A549 (cell line): ENCODE data around the gene ROBO1. TPM values are rescaled to one million over a fixed set of nuclear protein-coding genes. Genes with fewer than 3 reads are reported as not detected.

Experiments
- ATAC-seq, 2 experiments: fragments of 200-7000 bp in 1 of 2; fragments of >200 bp in 1 of 2; cut with Nextera tagmentation in 1 of 2; cut with Tn5 transposase in 1 of 2; 3 replicates each; pipeline versions ENCODE4 v1.8.0 to v1.9.1; 2018 to 2020; ENCODE audit warnings: mild to moderate bottlenecking in 1 of 2, moderate library complexity in 1 of 2
- CTCF ChIA-PET: fragments of 300-600 bp; sonication (Branson Sonifier 250); formaldehyde crosslinking; extraction: SDS; loops from one replicate; lab custom pipeline; 2021; ENCODE audit warnings: antibody characterized with exemption, inconsistent platforms; lab: Yijun Ruan, JAX
- POLR2A ChIA-PET: fragments of 350-600 bp; formaldehyde crosslinking; extraction: SDS; loops from one replicate; lab custom pipeline; 2021; ENCODE audit warnings: antibody characterized with exemption, inconsistent platforms; lab: Yijun Ruan, JAX
- DNase-seq, 2 experiments: peaks; one replicate each; pipeline versions ENCODE4 v3.0.0 to v3.0.0-alpha.2; 2011 to 2016; ENCODE audit warnings: low read depth in 1 of 2, low spot score in 1 of 2
- FAIRE-seq: peaks from 2 replicates; lab custom pipeline; 2011; peaks lifted over from hg19 to GRCh38; lab: Jason Lieb, UNC
- H3K27ac ChIP-seq, 2 experiments: fragments of >200 bp; sonication (Bioruptor Twin); formaldehyde crosslinking; 3 replicates each; pipeline ENCODE4 v1.5.1; 2016 to 2017
- H3K4me1 ChIP-seq: fragments of >200 bp; sonication (Bioruptor Twin); formaldehyde crosslinking; 3 replicates; pipeline ENCODE4 v1.6.1; 2016
- H3K4me2 ChIP-seq: fragments of >200 bp; sonication (Bioruptor Twin); formaldehyde crosslinking; 3 replicates; pipeline ENCODE4 v1.6.1; 2016
- H3K4me3 ChIP-seq: fragments of >200 bp; sonication (Bioruptor Twin); formaldehyde crosslinking; 3 replicates; pipeline ENCODE4 v1.5.1; 2016
- H3K9me3 ChIP-seq: fragments of >200 bp; sonication (Bioruptor Twin); formaldehyde crosslinking; 3 replicates; pipeline ENCODE4 v1.6.1; 2016
- ATOH8 ChIP-seq: fragments of 250-450 bp; sonication (Bioruptor Pico); IDR thresholded peaks from 2 replicates; pipeline ENCODE4 v1.5.0; 2020; ENCODE audit warnings: low read depth, mild to moderate bottlenecking, moderate library complexity
- BHLHE40 ChIP-seq: IDR thresholded peaks from 2 replicates; pipeline ENCODE4 v1.6.1; 2012; ENCODE audit warnings: low read depth, low read length, inconsistent platforms
- CBX2 ChIP-seq: fragments of 200-600 bp; sonication (generic); IDR thresholded peaks from 2 replicates; pipeline ENCODE4 v1.6.1; 2016; ENCODE audit warnings: low read depth, mild to moderate bottlenecking, borderline replicate concordance
- CBX8 ChIP-seq: fragments of 200-600 bp; sonication (generic); IDR thresholded peaks from 2 replicates; pipeline ENCODE4 v1.6.1; 2016
- CEBPB ChIP-seq, 2 experiments: fragments of >200 bp in 1 of 2; sonication (Bioruptor Twin) in 1 of 2; formaldehyde crosslinking in 1 of 2; IDR thresholded peaks; 2 replicates each; pipeline ENCODE4 v1.6.1; 2012 to 2016
- CHD4 ChIP-seq: fragments of 200-600 bp; sonication (generic); IDR thresholded peaks from 2 replicates; pipeline ENCODE4 v1.6.1; 2016; ENCODE audit warnings: antibody characterized with exemption, mild to moderate bottlenecking, borderline replicate concordance
- ESRRA ChIP-seq: fragments of 150-350 bp; IDR thresholded peaks from 2 replicates; pipeline ENCODE4 v1.6.1; 2014; ENCODE audit warnings: mild to moderate bottlenecking, low read length, borderline replicate concordance
- FOSL2 ChIP-seq, 2 experiments: fragments of 450-650 bp in 1 of 2; fragments of >200 bp in 1 of 2; sonication (Bioruptor Twin) in 1 of 2; formaldehyde crosslinking; IDR thresholded peaks; 2 replicates each; pipeline versions ENCODE4 v1.5.0 to v1.6.1; 2016 to 2020; ENCODE audit warnings: mild to moderate bottlenecking in 1 of 2, moderate library complexity in 1 of 2
- HDAC2 ChIP-seq: fragments of 200-600 bp; sonication (generic); IDR thresholded peaks from 2 replicates; pipeline ENCODE4 v1.6.1; 2016
- HOXA7 ChIP-seq: fragments of 250-450 bp; sonication (Bioruptor Pico); IDR thresholded peaks from 2 replicates; pipeline ENCODE4 v1.5.0; 2020; ENCODE audit warnings: mild to moderate bottlenecking, moderate library complexity
- HOXB5 ChIP-seq: fragments of 250-450 bp; sonication (Bioruptor Pico); IDR thresholded peaks from 2 replicates; pipeline ENCODE4 v1.5.0; 2020; ENCODE audit warnings: mild to moderate bottlenecking, moderate library complexity
- JUN ChIP-seq, 2 experiments: fragments of >200 bp; sonication (Bioruptor Twin); formaldehyde crosslinking; IDR thresholded peaks; 2 replicates in 1 of 2; 3 replicates in 1 of 2; pipeline ENCODE4 v1.6.1; 2016 to 2017
- JUNB ChIP-seq: fragments of >200 bp; sonication (Bioruptor Twin); formaldehyde crosslinking; IDR thresholded peaks from 2 replicates; pipeline ENCODE4 v1.6.1; 2016
- KDM1A ChIP-seq: fragments of 200-600 bp; sonication (generic); IDR thresholded peaks from 2 replicates; pipeline ENCODE4 v1.6.1; 2016; ENCODE audit warnings: low read depth, mild to moderate bottlenecking
- MAFK ChIP-seq: fragments of 450-650 bp; IDR thresholded peaks from 2 replicates; pipeline ENCODE4 v1.6.1; 2014; ENCODE audit not compliant: partially characterized antibody
- MAX ChIP-seq: IDR thresholded peaks from 2 replicates; pipeline ENCODE4 v1.6.1; 2012
- MAZ ChIP-seq: fragments of 150-350 bp; IDR thresholded peaks from 2 replicates; pipeline ENCODE4 v1.6.1; 2014; ENCODE audit warnings: antibody characterized with exemption, low read depth, low read length, borderline replicate concordance
- MYC ChIP-seq: IDR thresholded peaks from 2 replicates; pipeline ENCODE4 v1.6.1; 2012; ENCODE audit warnings: mild to moderate bottlenecking, inconsistent platforms, low read length, improper control_type of control experiment, borderline replicate concordance
- NPAS2 ChIP-seq: fragments of 250-450 bp; sonication (Bioruptor Pico); IDR thresholded peaks from 2 replicates; pipeline ENCODE4 v1.8.0; 2022; ENCODE audit warnings: mild to moderate bottlenecking, moderate library complexity, borderline replicate concordance
- RFX5 ChIP-seq: fragments of 450-650 bp; IDR thresholded peaks from 2 replicates; pipeline ENCODE4 v1.7.1; 2014; ENCODE audit warnings: antibody characterized with exemption, mild to moderate bottlenecking, moderate library complexity
- RNF2 ChIP-seq: fragments of 200-600 bp; sonication (generic); IDR thresholded peaks from 2 replicates; pipeline ENCODE4 v1.6.1; 2016; ENCODE audit warnings: low read depth, mild to moderate bottlenecking, antibody characterized with exemption, moderate library complexity, borderline replicate concordance
- SMC3 ChIP-seq: fragments of >200 bp; sonication (Bioruptor Twin); formaldehyde crosslinking; IDR thresholded peaks from 3 replicates; pipeline ENCODE4 v1.6.1; 2018; ENCODE audit warnings: inconsistent platforms
- SREBF2 ChIP-seq: fragments of 450-650 bp; IDR thresholded peaks from 2 replicates; pipeline ENCODE4 v1.6.1; 2014; ENCODE audit warnings: mild to moderate bottlenecking, moderate library complexity
- TP53 ChIP-seq: fragments of 250-450 bp; sonication (Bioruptor Pico); IDR thresholded peaks from 2 replicates; pipeline ENCODE4 v1.5.0; 2021; ENCODE audit warnings: mild to moderate bottlenecking, moderate library complexity
- ZSCAN20 ChIP-seq: fragments of 250-450 bp; sonication (Bioruptor Pico); IDR thresholded peaks from 2 replicates; pipeline ENCODE4 v1.8.0; 2022; ENCODE audit warnings: mild to moderate bottlenecking, moderate library complexity
- WGBS: methylation state at CpG from one replicate; pipeline ENCODE4 v1.1.6; 2017; ENCODE audit errors: missing lambda C conversion rate; 5-methylcytosine and 5-hydroxymethylcytosine counted together
- polyA plus RNA-seq, 4 experiments: library from polyadenylated mRNA; depleted of rRNA in 3 of 4; stranded (reverse); fragments of >200 nt; fragmentation: RNase III in 1 of 4; extraction: RNeasy Plus Mini Kit Qiagen cat#74134 plus additional on column Dnase treatment in 1 of 4; gene quantifications; 2 replicates in 3 of 4; 3 replicates in 1 of 4; pipeline ENCODE4 v1.2.3, GENCODE V29; 2011 to 2017
- TF ChIP-seq, protein P1 (sequence below): fragments of >200 bp; sonication (Bioruptor Twin); formaldehyde crosslinking; IDR thresholded peaks from 2 replicates; pipeline ENCODE4 v1.6.1; 2016

The ROBO1 gene
- polyA plus RNA-seq, 2 of the 4 experiments (the other 2 are of a cell fraction), result 25.3 to 35.6 TPM

DNA sequence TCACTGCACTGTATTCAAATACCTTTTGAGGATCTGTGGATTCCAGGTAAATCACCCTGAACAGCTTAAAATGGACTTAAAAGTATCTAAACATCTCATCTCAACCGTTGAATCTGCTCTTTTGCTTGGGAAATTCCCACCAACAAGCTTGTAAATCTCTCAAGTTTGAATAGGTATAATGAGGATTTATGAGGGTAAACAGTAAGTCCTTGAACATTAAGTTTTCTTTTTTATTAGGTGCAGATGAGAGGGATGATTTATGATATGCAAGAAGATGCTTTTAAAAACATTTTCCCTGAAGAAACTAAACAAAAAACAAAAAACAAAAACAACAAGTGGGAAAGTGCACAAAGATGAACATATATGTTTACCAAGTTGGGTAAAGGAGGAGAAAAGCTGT is 290.6 kb downstream of the ROBO1 start:
- H3K9me3 ChIP-seq, result no peaks in the 10 kb centered on the region
- no peak for TF ChIP-seq SMC3
- TF ChIP-seq BHLHE40, result no peak
- no peak for TF ChIP-seq RNF2
- no peak for TF ChIP-seq KDM1A
- TF ChIP-seq MAX, result no peak
- TF ChIP-seq HOXB5, result no peak
- TF ChIP-seq SREBF2, result no peak
- TF ChIP-seq ATOH8, result no peak
- TF ChIP-seq NPAS2 (CRISPR knock-in tag), result no peak
- TF ChIP-seq ESRRA, result no peak
- H3K4me1 ChIP-seq, result no peaks in the 10 kb centered on the region
- no peak overlapping the region for H3K4me3 ChIP-seq
- CTCF ChIA-PET, result no interaction called here
- H3K4me2 ChIP-seq, result no peak overlapping the region
- ATAC-seq, result no peak
- FAIRE-seq, result no peak
- no peak for DNase-seq
- POLR2A ChIA-PET, result no interaction called here
- no peak overlapping the region for H3K27ac ChIP-seq
- 0% methylated on average over 1 of the region's 1 CpG for WGBS

DNA sequence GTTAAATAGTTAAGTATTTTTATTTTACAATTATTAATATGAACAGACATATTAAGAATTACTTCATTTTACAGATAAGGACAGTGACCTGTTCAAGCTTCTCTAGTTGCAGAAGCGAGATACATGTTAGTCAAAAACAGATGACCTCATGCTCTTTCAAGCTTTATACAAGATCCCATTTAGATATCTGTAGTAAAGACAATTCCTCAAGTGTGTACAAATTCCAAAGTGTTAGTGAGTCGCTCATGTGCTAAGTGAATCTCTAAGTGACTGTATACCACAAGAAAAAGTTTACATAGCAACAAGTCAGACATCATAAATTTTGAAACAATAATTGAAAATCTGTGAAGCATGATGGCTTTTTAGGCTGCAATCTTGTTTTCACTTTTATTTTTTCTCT is 293.8 kb downstream of the ROBO1 start:
- FAIRE-seq, result no peak
- TF ChIP-seq RFX5, result no peak
- TF ChIP-seq HOXA7 (CRISPR knock-in tag), result no peak
- no peak for TF ChIP-seq JUNB
- no peak for TF ChIP-seq SMC3
- TF ChIP-seq, protein P1, sequence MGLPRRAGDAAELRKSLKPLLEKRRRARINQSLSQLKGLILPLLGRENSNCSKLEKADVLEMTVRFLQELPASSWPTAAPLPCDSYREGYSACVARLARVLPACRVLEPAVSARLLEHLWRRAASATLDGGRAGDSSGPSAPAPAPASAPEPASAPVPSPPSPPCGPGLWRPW, result no peak
- no peak for TF ChIP-seq FOSL2 (IDR thresholded peaks at IDR 0.05)
- TF ChIP-seq FOSL2 (CRISPR knock-in tag; IDR thresholded peaks at IDR 0.05), result no peak
- no peak for TF ChIP-seq HDAC2
- TF ChIP-seq MAZ, result no peak
- no peak for TF ChIP-seq MAFK
- no peak for TF ChIP-seq NPAS2 (CRISPR knock-in tag)
- no peak for TF ChIP-seq RNF2
- TF ChIP-seq ZSCAN20, result no peak
- no peak for TF ChIP-seq CBX2
- TF ChIP-seq CEBPB (IDR thresholded peaks at IDR 0.05), result no peak
- no peak for TF ChIP-seq KDM1A
- no peak for TF ChIP-seq CHD4
- TF ChIP-seq CBX8, result no peak
- no peak for TF ChIP-seq TP53 (CRISPR knock-in tag)
- no peak for TF ChIP-seq MYC
- H3K4me1 ChIP-seq, result no peaks in the 10 kb centered on the region
- H3K4me2 ChIP-seq, result no peak overlapping the region
- WGBS, result 15% methylated on average over 2 of the region's 2 CpGs
- no peak overlapping the region for H3K4me3 ChIP-seq
- ATAC-seq, result no peak
- no peaks in the 10 kb centered on the region for H3K9me3 ChIP-seq
- CTCF ChIA-PET, result no interaction called here
- H3K27ac ChIP-seq, result no peak overlapping the region
- POLR2A ChIA-PET, result no interaction called here
- no peak for DNase-seq

- ATAC-seq (no peak), DNase-seq (no peak)
These were observed 300.1 kb downstream of the ROBO1 start for GRCh38 chr3:79467721-79468120.

More at GRCh38 chr3:79467721-79468120, 300.1 kb downstream of the ROBO1 start:
- ChIA-PET CTCF (no interaction called here), POLR2A (no interaction called here)
- FAIRE-seq, result no peak
- H3K4me1 ChIP-seq, result no peaks in the 10 kb centered on the region
- no peak overlapping the region for H3K4me3 ChIP-seq
- 6% methylated on average over 3 of the region's 3 CpGs for WGBS
- no peak for TF ChIP-seq JUN (IDR thresholded peaks at IDR 0.05)
- no peak overlapping the region for H3K27ac ChIP-seq
- H3K4me2 ChIP-seq, result no peak overlapping the region
- H3K9me3 ChIP-seq, result no peaks in the 10 kb centered on the region
